Neural progenitor cell (in vitro differentiated cells): ENCODE data around the gene RAD51B.

Source experiments
- EZH2phosphoT487 ChIP-seq: fragments of 200-600 bp; sonication (generic); IDR thresholded peaks from 2 replicates; pipeline ENCODE4 v1.6.1; 2017; ENCODE audit warnings: antibody characterized with exemption
- TF ChIP-seq, protein P1 (sequence below): fragments of 200-600 bp; sonication (generic); IDR thresholded peaks from 2 replicates; pipeline ENCODE4 v1.5.1; 2017; ENCODE audit warnings: antibody characterized with exemption, mild to moderate bottlenecking

DNA sequence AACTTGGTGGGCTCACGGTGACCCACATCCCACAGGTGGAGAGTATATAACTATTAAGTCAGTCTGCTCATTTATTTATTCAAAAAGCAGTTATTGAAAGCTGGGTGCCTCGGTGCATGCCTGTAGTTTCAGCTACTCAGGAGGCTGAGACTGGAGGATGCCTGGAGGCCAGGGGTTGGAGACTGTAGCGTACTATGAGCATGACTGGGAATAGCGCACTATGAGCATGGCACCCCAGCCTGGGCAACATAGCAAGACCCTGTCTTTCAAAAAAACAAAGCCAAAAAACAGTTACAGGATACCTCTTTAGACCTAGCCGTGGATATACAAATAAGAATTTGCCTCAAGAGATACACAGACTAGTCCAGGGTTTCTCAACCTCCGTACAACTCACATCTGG lies 833.5 kb downstream of the RAD51B start:
- TF ChIP-seq, protein P1, sequence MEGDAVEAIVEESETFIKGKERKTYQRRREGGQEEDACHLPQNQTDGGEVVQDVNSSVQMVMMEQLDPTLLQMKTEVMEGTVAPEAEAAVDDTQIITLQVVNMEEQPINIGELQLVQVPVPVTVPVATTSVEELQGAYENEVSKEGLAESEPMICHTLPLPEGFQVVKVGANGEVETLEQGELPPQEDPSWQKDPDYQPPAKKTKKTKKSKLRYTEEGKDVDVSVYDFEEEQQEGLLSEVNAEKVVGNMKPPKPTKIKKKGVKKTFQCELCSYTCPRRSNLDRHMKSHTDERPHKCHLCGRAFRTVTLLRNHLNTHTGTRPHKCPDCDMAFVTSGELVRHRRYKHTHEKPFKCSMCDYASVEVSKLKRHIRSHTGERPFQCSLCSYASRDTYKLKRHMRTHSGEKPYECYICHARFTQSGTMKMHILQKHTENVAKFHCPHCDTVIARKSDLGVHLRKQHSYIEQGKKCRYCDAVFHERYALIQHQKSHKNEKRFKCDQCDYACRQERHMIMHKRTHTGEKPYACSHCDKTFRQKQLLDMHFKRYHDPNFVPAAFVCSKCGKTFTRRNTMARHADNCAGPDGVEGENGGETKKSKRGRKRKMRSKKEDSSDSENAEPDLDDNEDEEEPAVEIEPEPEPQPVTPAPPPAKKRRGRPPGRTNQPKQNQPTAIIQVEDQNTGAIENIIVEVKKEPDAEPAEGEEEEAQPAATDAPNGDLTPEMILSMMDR = no peak
- TF ChIP-seq EZH2phosphoT487 = no peak
